Body of pancreas (tissue), 4 donors: Measurements from ENCODE around the gene NAIP.
"Not testable (repeated sequence)": the region's sequence is repeated elsewhere in the genome, so short reads cannot be mapped to it uniquely, and the experiment has no call there.

Experiments
- CTCF ChIP-seq, 7 experiments: fragments of 450-650 bp in 4 of 7; fragments of 200-600 bp in 3 of 7; sonication (generic) in 3 of 7; IDR thresholded peaks; one replicate each; pipeline ENCODE4 v1.5.1; 2016 to 2019; ENCODE audit warnings: antibody characterized with exemption in 7 of 7
- POLR2A ChIP-seq, 3 donors: fragments of 450-650 bp; IDR thresholded peaks; one replicate each; pipeline ENCODE4 v1.6.1; 2016; ENCODE audit warnings: antibody characterized with exemption in 3 of 3, mild to moderate bottlenecking in 2 of 3

- not testable (repeated sequence) for TF ChIP-seq CTCF, POLR2A (IDR thresholded peaks at IDR 0.05)
Observed at GRCh38 chr5:70964531-70964930, 60.6 kb downstream of the NAIP start.
